H1 (cell line): Measurements from ENCODE around the gene TRAPPC3. TPM values are rescaled to one million over a fixed set of nuclear protein-coding genes. Genes with fewer than 3 reads are reported as not detected.

Source experiments
- CTCF ChIA-PET: fragments of 300-600 bp; sonication (Branson Sonifier 250); formaldehyde crosslinking; loops from one replicate; lab custom pipeline; 2021; ENCODE audit not compliant: partially characterized antibody; lab: Charles Lee
- POLR2A ChIA-PET: fragments of 300-600 bp; sonication (Branson Sonifier 250); formaldehyde crosslinking; loops from one replicate; lab custom pipeline; 2021; ENCODE audit warnings: inconsistent platforms; ENCODE audit not compliant: partially characterized antibody; lab: Charles Lee
- DNase-seq, 2 experiments: peaks; one replicate each; pipeline versions ENCODE4 v3.0.0 to v3.0.0-alpha.2; 2010 to 2022; ENCODE audit warnings: low spot score in 2 of 2, low read depth in 1 of 2, mixed read lengths in 1 of 2
- FAIRE-seq: peaks from 2 replicates; lab custom pipeline; 2011; peaks lifted over from hg19 to GRCh38; lab: Jason Lieb, UNC
- H2AFZ ChIP-seq: 2 replicates; pipeline ENCODE4 v1.8.1; 2012; ENCODE audit warnings: low read length, inconsistent platforms
- H2AK5ac ChIP-seq: 2 replicates; pipeline ENCODE4 v1.6.1; 2013; ENCODE audit warnings: low read depth, low read length
- H2BK120ac ChIP-seq: replicated peaks from 2 replicates; pipeline ENCODE3; 2013; ENCODE audit warnings: low read depth, low read length, inconsistent platforms
- H2BK12ac ChIP-seq: 2 replicates; pipeline ENCODE4 v1.6.1; 2013; ENCODE audit warnings: low read depth, low read length
- H2BK15ac ChIP-seq: 2 replicates; pipeline ENCODE4 v1.6.1; 2013; ENCODE audit warnings: low read length
- H2BK20ac ChIP-seq: 2 replicates; pipeline ENCODE4 v1.6.1; 2013; ENCODE audit warnings: low read length
- H2BK5ac ChIP-seq: 2 replicates; pipeline ENCODE4 v1.6.1; 2013; ENCODE audit warnings: low read depth, low read length
- H3K14ac ChIP-seq: 2 replicates; pipeline ENCODE4 v1.6.1; 2013; ENCODE audit warnings: inconsistent platforms; ENCODE audit not compliant: insufficient read length
- H3K18ac ChIP-seq: 2 replicates; pipeline ENCODE4 v1.6.1; 2013; ENCODE audit warnings: low read length; ENCODE audit errors: extremely low read depth
- H3K23ac ChIP-seq: 2 replicates; pipeline ENCODE4 v1.6.1; 2013; ENCODE audit warnings: inconsistent platforms; ENCODE audit not compliant: insufficient read length
- H3K23me2 ChIP-seq: 2 replicates; pipeline ENCODE4 v1.6.1; 2013; ENCODE audit warnings: low read depth, low read length
- H3K27ac ChIP-seq: 2 replicates; pipeline ENCODE4 v1.6.1; 2011; ENCODE audit warnings: low read depth, low read length, inconsistent platforms
- H3K27me3 ChIP-seq, 4 experiments: replicated peaks in 1 of 4; 1 replicate in 1 of 4; 2 replicates in 3 of 4; pipeline versions ENCODE4 v1.6.1 to v1.8.1; 2011 to 2013; ENCODE audit warnings: low read length in 3 of 4, mild to moderate bottlenecking in 3 of 4, inconsistent platforms in 2 of 4, mixed read lengths in 2 of 4, moderate library complexity in 1 of 4; ENCODE audit not compliant: control insufficient read depth in 3 of 4, insufficient read depth in 3 of 4; ENCODE audit errors: extremely low read depth in 1 of 4
- H3K36me3 ChIP-seq, 4 experiments: 2 replicates each; pipeline versions ENCODE4 v1.6.1 to v1.8.1; 2011 to 2013; ENCODE audit warnings: mild to moderate bottlenecking in 4 of 4, low read length in 3 of 4, moderate library complexity in 2 of 4, control low read depth in 1 of 4, inconsistent platforms in 1 of 4; ENCODE audit not compliant: insufficient read depth in 4 of 4, control insufficient read depth in 2 of 4
- H3K4ac ChIP-seq: replicated peaks from 2 replicates; pipeline ENCODE3; 2013; ENCODE audit warnings: low read length, low read depth, mixed read lengths, inconsistent platforms; ENCODE audit not compliant: insufficient read length
- H3K4me1 ChIP-seq, 4 experiments: replicated peaks in 1 of 4; 1 replicate in 1 of 4; 2 replicates in 3 of 4; pipeline versions ENCODE4 v1.6.1 to v1.8.1; 2011 to 2013; ENCODE audit warnings: low read length in 3 of 4, inconsistent platforms in 2 of 4, mixed read lengths in 1 of 4; ENCODE audit not compliant: insufficient read depth in 4 of 4, control insufficient read depth in 3 of 4
- H3K4me2 ChIP-seq, 2 experiments: 2 replicates each; pipeline versions ENCODE4 v1.6.1 to v1.8.1; 2011 to 2013; ENCODE audit warnings: low read depth in 2 of 2, low read length in 2 of 2, control low read depth in 1 of 2, inconsistent platforms in 1 of 2, mild to moderate bottlenecking in 1 of 2; ENCODE audit not compliant: insufficient read depth in 1 of 2
- H3K4me3 ChIP-seq, 4 experiments: fragments of 200-600, 300-600 bp in 1 of 4; sonication (generic), shearing (Covaris generic), sonication (Bioruptor Twin) in 1 of 4; 2 replicates each; pipeline versions ENCODE4 v1.5.1 to v1.8.1; 2011 to 2016; ENCODE audit warnings: low read length in 4 of 4, low read depth in 3 of 4, control low read depth in 2 of 4, inconsistent platforms in 2 of 4, mild to moderate bottlenecking in 2 of 4, mixed read lengths in 1 of 4, moderate library complexity in 1 of 4; ENCODE audit not compliant: insufficient read depth in 2 of 4; ENCODE audit errors: extremely low read depth in 1 of 4
- H3K56ac ChIP-seq: replicated peaks from 2 replicates; pipeline ENCODE3; 2013; ENCODE audit warnings: low read depth, mild to moderate bottlenecking, mixed read lengths, low read length, inconsistent platforms; ENCODE audit not compliant: insufficient read length
- H3K79me1 ChIP-seq: 2 replicates; pipeline ENCODE4 v1.6.1; 2013; ENCODE audit warnings: low read depth, low read length, control low read depth
- H3K79me2 ChIP-seq, 2 experiments: 2 replicates each; pipeline versions ENCODE4 v1.6.1 to v1.8.1; 2012 to 2013; ENCODE audit warnings: low read length in 2 of 2, mild to moderate bottlenecking in 2 of 2, inconsistent platforms in 1 of 2; ENCODE audit not compliant: insufficient read depth in 2 of 2, control insufficient read depth in 1 of 2
- H3K9ac ChIP-seq, 4 experiments: replicated peaks in 1 of 4; 1 replicate in 1 of 4; 2 replicates in 3 of 4; pipeline versions ENCODE4 v1.6.1 to v1.8.1; 2011 to 2013; ENCODE audit warnings: low read depth in 3 of 4, low read length in 3 of 4, control low read depth in 2 of 4, mild to moderate bottlenecking in 2 of 4, moderate library complexity in 2 of 4, inconsistent platforms in 1 of 4; ENCODE audit errors: extremely low read depth in 1 of 4
- H3K9me3 ChIP-seq, 2 experiments: 2 replicates each; pipeline versions ENCODE4 v1.6.1 to v1.8.1; 2012 to 2013; ENCODE audit warnings: mild to moderate bottlenecking in 2 of 2, moderate library complexity in 2 of 2, control low read depth in 1 of 2, inconsistent platforms in 1 of 2, low read depth in 1 of 2, low read length in 1 of 2, mixed read lengths in 1 of 2; ENCODE audit not compliant: insufficient read depth in 2 of 2
- H4K20me1 ChIP-seq, 2 experiments: replicated peaks in 1 of 2; 2 replicates each; pipeline versions ENCODE3 to v1.8.1; 2011 to 2013; ENCODE audit warnings: inconsistent platforms in 2 of 2, low read length in 2 of 2, mild to moderate bottlenecking in 1 of 2; ENCODE audit not compliant: insufficient read depth in 2 of 2, control insufficient read depth in 1 of 2
- H4K5ac ChIP-seq: 2 replicates; pipeline ENCODE4 v1.6.1; 2013; ENCODE audit warnings: low read length, low read depth, mixed read lengths, inconsistent platforms; ENCODE audit not compliant: insufficient read length
- H4K8ac ChIP-seq: 2 replicates; pipeline ENCODE4 v1.8.0; 2013; ENCODE audit warnings: mild to moderate bottlenecking, moderate library complexity, low read length, inconsistent platforms; ENCODE audit not compliant: insufficient read depth; ENCODE audit errors: extremely low read depth
- H4K91ac ChIP-seq: replicated peaks from 2 replicates; pipeline ENCODE3; 2013; ENCODE audit warnings: low read length, mixed read lengths, inconsistent platforms; ENCODE audit not compliant: insufficient read length
- BCL11A ChIP-seq, 2 experiments: IDR thresholded peaks; one replicate each; pipeline ENCODE4 v1.6.1; 2011; ENCODE audit warnings: low read depth in 2 of 2, low read length in 2 of 2, mild to moderate bottlenecking in 2 of 2
- CBX5 ChIP-seq: fragments of 300-800, 300-1000 bp; sonication (generic); IDR thresholded peaks from 2 replicates; pipeline ENCODE4 v1.7.1; 2016; ENCODE audit warnings: antibody characterized with exemption, low read length, low read depth
- CBX8 ChIP-seq: fragments of 300-800, 300-1000 bp; sonication (generic); IDR thresholded peaks from 2 replicates; pipeline ENCODE4 v1.7.1; 2016; ENCODE audit warnings: low read depth, low read length, borderline replicate concordance
- CEBPB ChIP-seq: IDR thresholded peaks from 2 replicates; pipeline ENCODE4 v1.6.1; 2012; ENCODE audit warnings: low read depth, low read length
- E2F6 ChIP-seq: IDR thresholded peaks from 2 replicates; pipeline ENCODE4 v1.6.1; 2012; ENCODE audit warnings: inconsistent platforms
- EP300 ChIP-seq, 2 experiments: IDR thresholded peaks; 1 replicate in 1 of 2; 2 replicates in 1 of 2; pipeline ENCODE4 v1.6.1; 2011 to 2012; ENCODE audit warnings: low read depth in 2 of 2, low read length in 2 of 2, mild to moderate bottlenecking in 2 of 2, borderline replicate concordance in 1 of 2, inconsistent platforms in 1 of 2, moderate library complexity in 1 of 2
- JUN ChIP-seq: IDR thresholded peaks from 2 replicates; pipeline ENCODE4 v1.6.1; 2011; ENCODE audit warnings: low read depth, mild to moderate bottlenecking, improper control_type of control experiment, low read length
- KDM1A ChIP-seq: fragments of 200-600, 300-600 bp; sonication (generic); IDR thresholded peaks from 2 replicates; pipeline ENCODE4 v1.7.1; 2016; ENCODE audit warnings: mild to moderate bottlenecking, low read length, borderline replicate concordance
- KDM5A ChIP-seq: fragments of 200-600 bp; IDR thresholded peaks from 2 replicates; pipeline ENCODE4 v1.7.1; 2012; ENCODE audit warnings: mild to moderate bottlenecking, low read length, inconsistent platforms, mixed read lengths
- NRF1 ChIP-seq: IDR thresholded peaks from 2 replicates; pipeline ENCODE4 v1.6.1; 2011; ENCODE audit warnings: mild to moderate bottlenecking, low read depth, low read length, improper control_type of control experiment
- POU5F1 ChIP-seq: IDR thresholded peaks from 2 replicates; pipeline ENCODE4 v1.6.1; 2011; ENCODE audit warnings: low read depth, mild to moderate bottlenecking, low read length, moderate library complexity
- RNF2 ChIP-seq: fragments of 200-900, 300-1000 bp; sonication (generic); IDR thresholded peaks from 2 replicates; pipeline ENCODE4 v1.7.1; 2016; ENCODE audit warnings: borderline replicate concordance, low read depth, mild to moderate bottlenecking, antibody characterized with exemption, low read length; ENCODE audit not compliant: poor library complexity, severe bottlenecking; ENCODE audit errors: missing control alignments
- SP2 ChIP-seq: IDR thresholded peaks from 2 replicates; pipeline ENCODE4 v1.6.1; 2012; ENCODE audit warnings: mild to moderate bottlenecking, low read length, inconsistent platforms
- WGBS, 2 experiments: shearing (Covaris generic) in 1 of 2; methylation state at CpG; one replicate each; pipeline versions ENCODE4 v1.1.6 to v1.1.7; 2013 to 2015; ENCODE audit warnings: low lambda C conversion rate in 2 of 2, mixed read lengths in 2 of 2, inconsistent platforms in 1 of 2, low coverage in 1 of 2, missing lambda C conversion rate in 1 of 2; ENCODE audit not compliant: insufficient replicate concordance in 2 of 2, insufficient coverage in 1 of 2, insufficient read length in 1 of 2; ENCODE audit errors: extremely low coverage in 1 of 2, missing lambda C conversion rate in 1 of 2; 5-methylcytosine and 5-hydroxymethylcytosine counted together
- polyA plus RNA-seq, 7 experiments: library from polyadenylated mRNA; depleted of rRNA in 3 of 7; stranded (reverse) in 5 of 7; unstranded in 2 of 7; fragments of >200 nt in 5 of 7; fragments of 200-250 nt in 2 of 7; gene quantifications; 1 replicate in 5 of 7; 2 replicates in 1 of 7; 4 replicates in 1 of 7; pipeline versions ENCODE4 v1.2.1 to v1.2.3, GENCODE V29; 2011 to 2013; ENCODE audit warnings: missing spikeins in 2 of 7, mixed read lengths in 2 of 7
- total RNA-seq: library from RNA; stranded (reverse); fragmentation: NEBNext Ultra II Directional; extraction: Animal tissue kit (Norgen Biotek cat#: 25700); gene quantifications from 2 replicates; pipeline ENCODE4 v1.2.1, GENCODE V29; 2021

Gene TRAPPC3
- total and polyA plus RNA-seq, 2 of the 8 experiments (the other 6 are each of a cell fraction or from before 2014, with no cell fraction given), result 47.8 to 51.0 TPM

- Histone ChIP-seq H3K23ac (no peak overlapping the region), H3K56ac (no peak overlapping the region), H2BK12ac (no peak overlapping the region), H3K79me2 (no peaks in the 10 kb centered on the region), H3K4me2 (no peak overlapping the region), H3K27ac (no peak overlapping the region), H4K91ac (no peak overlapping the region), H2BK5ac (peak overlapping the region; percentile 5; the same call in 1 of the 2 replicates), H3K4me1 (peaks cover 0 to 2% (median 0%) of the 10 kb centered on the region in 4 experiments; a peak in 2 of 7 replicates), H3K18ac (peak overlapping the region; percentile 71; the same call in 1 of the 2 replicates), H2AK5ac (peak overlapping the region; percentile 77), H2AFZ (peak overlapping the region; percentile 57), H3K23me2 (no peaks in the 10 kb centered on the region), H3K27me3 (no peaks in the 10 kb centered on the region), H3K4ac (peak overlapping the region; percentile 57), H2BK15ac (no peak overlapping the region), H3K14ac (no peak overlapping the region), H3K79me1 (no peaks in the 10 kb centered on the region), H3K36me3 (peaks cover 0 to 3% (median 0%) of the 10 kb centered on the region in 4 experiments; a peak in 4 of 8 replicates), H4K5ac (no peak overlapping the region), H2BK20ac (no peak overlapping the region), H3K4me3 (no peak overlapping the region), H4K20me1 (peaks cover 0 to 2% of the 10 kb centered on the region in 2 experiments), H3K9me3 (no peaks in the 10 kb centered on the region), H3K9ac (no peak overlapping the region), H2BK120ac (no peak overlapping the region), H4K8ac (no peak overlapping the region)
- CTCF ChIA-PET, result interaction anchor here (0.7 to 20.9 kb wide), 17 partner anchors 9 to 454 kb away, joined by 3 to 738 read pairs (median 4); partner anchors contain the start of genes ADPRS, SH3D21 and TRAPPC3
- FAIRE-seq (no peak), DNase-seq (no peak)
- POLR2A ChIA-PET, result interaction anchor here (1.1 to 9.3 kb wide), 2 partner anchors 34 to 46 kb away, joined by 3 to 61 read pairs; no protein-coding TSS in a partner anchor
- 88% methylated on average over 3 of the region's 3 CpGs; no CpG with 5 or more reads in 1 of the 2 experiments for WGBS, 2 experiments
- no peak for TF ChIP-seq JUN
- TF ChIP-seq SP2, result no peak
- no peak for TF ChIP-seq CEBPB
- no peak for TF ChIP-seq E2F6
- TF ChIP-seq EP300 (IDR thresholded peaks at IDR 0.05; ENCODE audit: borderline replicate concordance in 1 of 2, low read depth in 2 of 2, low read length in 2 of 2), result no peak
- no peak for TF ChIP-seq CBX8
- TF ChIP-seq KDM5A, result no peak
- TF ChIP-seq BCL11A (IDR thresholded peaks at IDR 0.05; ENCODE audit: low read depth in 2 of 2, low read length in 2 of 2), result no peak
- no peak for TF ChIP-seq RNF2
- TF ChIP-seq CBX5, result no peak
- TF ChIP-seq KDM1A, result no peak
- TF ChIP-seq POU5F1, result no peak
- no peak for TF ChIP-seq NRF1
Observed at GRCh38 chr1:36133484-36133883, 15.8 kb downstream of the TRAPPC3 start.
